ENCODE data around the gene HERC2.

HERC2 gene

DNA sequence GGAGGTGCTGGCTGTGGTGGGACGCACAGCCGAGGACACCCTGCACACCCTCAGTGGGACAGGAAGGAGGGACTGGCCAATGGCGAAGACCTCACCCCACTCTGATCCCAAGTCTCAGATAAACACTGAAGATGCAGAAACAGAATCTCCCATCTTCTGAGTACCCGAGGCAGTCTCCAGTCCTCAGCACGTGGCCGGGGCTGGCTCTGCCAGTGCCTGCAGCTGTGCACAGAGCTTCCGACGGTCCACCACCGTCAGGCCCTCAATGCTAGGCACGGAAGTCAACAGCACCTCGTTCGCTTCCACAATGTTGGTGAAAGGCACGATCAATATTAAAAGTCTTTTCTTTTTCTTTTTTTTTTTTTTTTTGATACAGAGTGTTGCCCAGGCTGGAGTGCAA lies 206.1 kb downstream of the HERC2 start:
- no peak for DNase-seq (ENCODE audit: low read depth in 3 of 3)

DNA sequence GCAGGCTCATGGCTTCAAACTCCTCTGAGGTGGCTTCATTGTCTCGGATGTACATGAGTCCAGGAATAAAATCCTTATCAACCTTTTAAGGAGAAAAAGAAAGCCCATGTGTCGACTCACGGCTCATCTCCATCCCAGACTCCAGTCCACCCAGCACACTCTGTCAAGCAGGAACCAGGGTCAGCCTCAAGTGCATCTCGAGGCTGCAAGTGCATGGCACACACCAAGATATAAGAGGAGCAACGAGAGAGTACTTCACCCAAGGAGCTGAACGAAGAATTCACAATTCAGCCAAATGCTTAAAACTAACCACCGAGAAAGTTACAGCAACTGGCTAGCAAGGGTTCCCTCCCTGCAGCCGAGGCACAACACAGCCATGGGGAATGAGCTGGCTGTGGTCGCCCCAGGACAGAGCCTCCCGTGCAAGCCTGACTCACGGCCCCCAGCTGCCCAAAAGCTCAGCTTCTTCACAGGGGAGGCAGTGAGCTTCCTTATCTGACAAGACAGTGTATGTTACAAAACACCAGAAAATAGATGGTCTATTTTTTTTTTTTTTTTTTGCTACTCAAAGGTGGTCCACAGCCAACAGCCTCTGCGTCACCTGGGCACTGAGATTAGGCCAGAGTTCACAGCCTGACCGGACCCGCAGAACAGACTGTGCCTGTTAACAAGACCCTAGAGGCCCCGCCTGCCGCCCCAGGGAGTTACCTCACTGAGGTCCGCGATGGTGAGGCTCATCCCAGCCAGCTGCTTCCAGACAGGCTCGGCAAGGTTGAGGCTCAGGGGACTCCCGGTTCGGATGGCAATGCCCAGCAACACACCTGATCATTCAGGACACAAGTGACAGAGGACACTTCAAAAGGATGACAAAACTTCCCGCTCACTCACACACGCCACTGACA lies 207.0 kb downstream of the HERC2 start:
- DNase-seq (ENCODE audit: low read depth in 3 of 3), result no peak

DNA sequence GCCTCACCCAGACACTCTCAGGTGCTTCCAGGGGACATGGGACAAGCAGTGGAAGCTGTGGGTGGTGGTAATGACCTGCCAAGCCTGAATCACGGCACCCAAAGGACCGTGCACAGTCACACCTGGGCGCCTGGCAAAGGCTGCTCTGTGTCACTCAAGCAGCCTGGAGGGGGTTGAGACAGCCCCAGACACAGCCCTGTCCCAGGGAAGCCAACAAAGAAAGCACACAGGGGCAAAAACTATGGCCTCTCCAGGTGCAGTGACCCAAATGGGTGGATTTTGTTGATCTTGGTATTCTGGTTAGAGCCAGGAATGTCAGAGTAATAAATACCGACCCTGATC lies 207.9 kb downstream of the HERC2 start:
- DNase-seq (ENCODE audit: low read depth in 3 of 3), result no peak

DNA sequence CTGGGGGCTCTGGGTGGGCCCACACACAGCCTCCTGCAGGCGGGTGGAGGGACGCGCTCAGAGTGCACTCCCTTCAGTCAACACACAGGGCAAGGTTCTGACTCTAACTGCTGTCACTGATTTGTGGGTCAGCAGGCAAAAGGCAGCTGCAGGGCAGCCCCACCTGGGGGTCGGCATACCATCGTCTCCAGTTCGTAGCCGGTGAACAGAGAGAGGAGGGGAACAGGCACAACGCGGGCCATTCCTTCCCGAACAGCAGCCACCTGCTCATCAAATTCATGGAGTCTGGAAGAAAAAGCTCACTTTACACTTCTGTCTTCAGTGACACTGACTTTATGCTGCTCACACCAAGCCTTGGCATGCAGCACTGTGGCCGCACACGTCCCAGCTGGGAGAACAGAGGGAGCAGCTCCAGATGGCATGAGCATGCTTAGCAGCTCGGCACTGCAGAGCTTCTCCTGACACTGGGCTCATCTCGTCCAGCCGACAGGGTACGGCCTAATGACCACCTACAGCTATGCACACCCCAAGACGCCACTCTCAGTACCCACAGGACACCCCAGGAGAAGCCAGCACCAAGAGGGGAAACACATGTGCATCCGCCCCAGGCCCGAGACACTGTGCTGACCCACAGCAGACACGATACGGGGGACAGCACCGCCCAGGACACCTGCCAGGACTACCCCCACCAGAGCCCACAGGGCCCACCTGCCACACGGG lies 208.4 kb downstream of the HERC2 start:
- DNase-seq (ENCODE audit: low read depth in 3 of 3), result no peak

DNA sequence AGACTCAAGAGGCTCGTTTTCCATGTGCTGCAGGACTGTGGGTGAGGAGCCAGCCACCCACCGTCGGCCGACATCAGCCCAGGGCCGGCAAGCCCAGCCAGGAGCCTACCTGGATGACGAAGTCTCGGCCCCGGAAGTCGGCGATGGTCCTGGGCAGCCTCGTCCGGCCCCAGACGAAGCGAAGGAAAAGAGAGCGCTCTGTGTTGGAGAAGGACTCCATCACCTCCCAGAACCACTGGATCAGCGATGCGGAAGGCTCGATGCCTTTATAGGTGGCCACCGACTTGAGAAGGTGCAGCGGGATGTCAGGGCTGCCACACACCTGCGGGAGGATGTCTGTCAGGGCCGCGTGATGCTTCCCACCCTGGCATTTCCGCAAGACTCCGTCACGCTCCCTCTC lies 209.0 kb downstream of the HERC2 start:
- DNase-seq (ENCODE audit: low read depth in 3 of 3), result no peak

DNA sequence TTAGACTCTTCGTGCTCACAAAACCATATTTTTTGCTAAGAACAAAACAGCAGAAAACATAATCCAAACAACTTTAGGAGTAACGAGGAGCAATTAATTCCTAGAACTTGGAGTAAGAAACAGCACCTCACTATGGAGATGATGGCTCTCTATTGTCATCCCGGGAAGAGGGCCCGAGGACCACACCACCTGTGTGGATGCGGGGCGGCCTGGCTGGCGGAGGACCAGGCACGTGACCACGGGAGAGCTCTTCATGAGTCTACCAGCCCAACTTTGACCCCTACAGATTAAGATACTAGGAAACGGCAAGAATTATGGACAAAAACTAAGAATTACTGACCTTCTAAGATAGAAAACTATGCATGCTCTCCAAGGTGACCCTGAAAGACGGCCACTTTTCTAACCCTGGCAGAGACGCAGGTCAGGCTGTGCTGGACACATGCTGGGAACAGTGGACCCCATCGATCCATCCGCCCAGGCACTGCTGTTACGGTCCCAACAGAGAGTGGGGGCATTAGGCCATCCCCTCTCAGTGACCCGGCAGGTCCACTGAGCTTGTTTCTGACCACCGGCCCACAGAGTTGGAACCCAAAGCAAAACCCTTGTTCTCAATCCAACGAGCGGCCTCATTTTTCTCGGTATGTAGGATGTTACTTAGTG lies 209.7 kb downstream of the HERC2 start:
- DNase-seq (ENCODE audit: low read depth in 3 of 3), result no peak

DNA sequence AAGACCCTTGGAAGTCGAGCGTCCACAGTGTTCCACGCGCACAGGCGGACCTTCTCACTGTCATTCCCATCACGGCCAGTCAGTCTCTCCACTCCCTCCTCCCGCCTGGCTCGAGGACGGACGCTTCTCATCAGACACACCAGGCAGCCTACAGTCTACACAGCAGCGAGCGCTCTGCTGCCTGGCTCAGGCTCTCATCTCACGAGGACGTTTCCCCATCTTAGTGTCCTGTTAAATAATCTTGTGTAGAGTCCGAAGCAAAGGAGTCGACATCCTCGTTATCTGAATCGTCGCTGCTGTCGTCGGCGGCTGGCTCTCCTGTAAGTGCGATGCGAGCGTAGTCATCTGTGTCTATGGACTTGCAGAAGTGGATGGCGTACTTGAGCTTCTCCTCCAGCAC lies 210.4 kb downstream of the HERC2 start:
- no peak for DNase-seq (ENCODE audit: low read depth in 3 of 3)

DNA sequence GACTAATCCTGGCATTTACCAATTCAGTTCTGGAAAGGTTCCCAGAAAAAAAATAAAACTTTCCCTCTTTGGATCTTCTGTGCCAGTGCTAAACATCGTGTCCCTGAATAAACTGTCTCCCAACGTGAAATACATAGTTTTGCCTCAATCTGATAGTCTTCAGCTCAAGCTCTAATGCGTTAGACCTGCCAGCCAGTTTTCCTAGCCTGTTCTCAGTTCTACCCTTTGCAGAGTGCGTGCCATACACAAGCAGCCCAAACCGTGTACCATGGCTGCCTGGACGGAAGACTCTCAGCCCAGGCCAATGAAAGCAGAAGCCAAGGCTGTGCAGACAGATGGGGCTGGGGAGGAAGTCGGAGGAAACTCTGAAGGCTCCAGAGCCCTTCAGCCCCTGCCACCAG lies 211.5 kb downstream of the HERC2 start:
- no peak for DNase-seq (ENCODE audit: low read depth in 3 of 3)

DNA sequence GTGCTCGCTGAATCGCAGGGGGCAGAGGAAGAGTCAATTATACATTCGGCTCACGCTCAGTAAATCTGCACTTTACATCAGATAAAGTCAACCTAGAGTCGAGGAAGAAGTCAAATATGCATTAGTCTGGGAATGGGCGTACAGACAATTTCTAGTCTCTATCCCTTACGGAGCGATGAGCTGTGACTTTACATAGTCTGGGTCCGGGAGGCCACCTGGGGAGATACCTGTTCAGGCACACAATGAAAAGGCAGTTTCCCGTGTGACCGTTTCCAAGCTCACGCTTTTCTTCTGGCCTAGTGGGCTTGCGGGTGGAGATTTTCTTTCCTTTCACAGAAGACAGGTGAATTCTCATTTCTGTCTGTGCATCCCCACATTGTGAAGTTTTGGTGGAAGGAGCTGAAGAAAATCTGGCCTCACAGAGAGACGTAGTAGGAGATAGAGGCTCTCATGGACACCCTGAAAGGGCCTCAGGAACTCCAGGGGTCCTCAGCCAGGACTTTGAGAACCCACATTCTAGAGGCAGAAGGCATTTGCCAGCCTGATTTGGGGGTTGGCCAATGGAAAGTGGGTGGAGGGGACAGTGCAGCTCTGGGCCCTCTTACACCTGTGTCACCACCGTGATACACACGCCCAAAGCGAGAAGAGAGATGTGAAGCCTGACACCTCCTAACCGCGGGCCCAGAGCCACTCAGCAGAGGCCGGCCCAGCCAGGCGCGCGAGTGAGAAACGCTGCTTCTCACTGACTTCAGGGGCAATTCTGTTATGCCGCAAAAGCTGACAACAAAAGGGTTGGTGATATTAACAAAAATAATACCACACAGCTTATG lies 212.1 kb downstream of the HERC2 start:
- no peak for DNase-seq (ENCODE audit: low read depth in 3 of 3)

DNA sequence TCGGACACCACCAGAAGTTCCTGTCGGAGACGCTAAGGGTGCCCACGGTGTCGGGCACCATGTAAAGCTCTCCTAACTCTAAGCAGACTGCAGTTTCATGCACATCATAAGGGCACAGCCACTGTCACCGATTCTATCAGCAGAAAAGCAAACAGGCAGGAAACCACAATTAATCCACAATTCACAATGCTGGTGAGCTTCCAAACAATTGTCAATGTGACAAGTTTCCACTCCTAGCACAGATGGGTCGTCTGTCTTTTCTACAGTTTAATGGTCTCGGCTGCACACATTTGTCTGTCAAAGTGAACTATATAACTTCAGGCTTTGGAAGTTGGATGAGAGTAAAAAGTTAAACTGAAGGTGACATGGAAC lies 214.1 kb downstream of the HERC2 start:
- DNase-seq (ENCODE audit: low read depth in 3 of 3), result no peak

DNA sequence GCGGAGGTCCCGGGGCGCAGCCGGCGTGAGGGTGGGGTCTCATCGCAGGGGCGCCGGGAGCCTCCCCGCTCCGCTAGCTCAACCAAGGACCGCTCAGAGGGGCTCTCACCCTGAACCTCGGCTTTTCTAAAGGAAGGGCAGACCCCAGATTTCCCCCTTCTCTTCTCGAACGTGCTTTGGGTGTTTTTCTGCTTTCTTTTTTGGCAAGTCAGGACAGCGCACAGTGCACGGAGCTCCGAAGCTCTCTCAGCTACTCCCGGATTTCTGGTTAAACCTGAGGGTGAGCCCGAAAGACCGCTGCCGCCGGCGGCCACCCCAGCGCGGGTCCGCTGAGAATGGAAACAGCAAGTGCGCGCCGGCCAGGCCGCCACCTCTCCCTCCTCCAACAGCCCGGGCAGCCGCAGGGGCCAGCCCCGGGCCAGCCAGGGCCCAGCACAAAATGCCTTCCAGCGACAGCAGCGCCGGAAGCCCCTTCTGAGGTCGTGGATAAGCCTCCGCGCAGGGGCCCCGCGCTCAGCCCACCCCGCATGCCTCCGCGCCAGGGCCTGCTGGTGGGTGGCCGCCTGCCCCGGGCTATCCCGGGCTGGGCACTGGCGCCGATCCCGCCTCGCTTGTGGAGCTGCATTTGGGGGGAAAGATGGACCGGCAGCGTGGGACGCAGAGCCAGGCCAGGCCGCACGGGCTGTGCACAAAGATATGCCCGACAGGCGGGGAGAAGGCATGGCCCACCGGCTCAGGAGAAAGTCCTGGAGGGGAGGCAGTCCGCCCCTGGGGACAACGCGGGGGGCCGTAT lies 214.7 kb downstream of the HERC2 start:
- no peak for DNase-seq (ENCODE audit: low read depth in 3 of 3)

DNA sequence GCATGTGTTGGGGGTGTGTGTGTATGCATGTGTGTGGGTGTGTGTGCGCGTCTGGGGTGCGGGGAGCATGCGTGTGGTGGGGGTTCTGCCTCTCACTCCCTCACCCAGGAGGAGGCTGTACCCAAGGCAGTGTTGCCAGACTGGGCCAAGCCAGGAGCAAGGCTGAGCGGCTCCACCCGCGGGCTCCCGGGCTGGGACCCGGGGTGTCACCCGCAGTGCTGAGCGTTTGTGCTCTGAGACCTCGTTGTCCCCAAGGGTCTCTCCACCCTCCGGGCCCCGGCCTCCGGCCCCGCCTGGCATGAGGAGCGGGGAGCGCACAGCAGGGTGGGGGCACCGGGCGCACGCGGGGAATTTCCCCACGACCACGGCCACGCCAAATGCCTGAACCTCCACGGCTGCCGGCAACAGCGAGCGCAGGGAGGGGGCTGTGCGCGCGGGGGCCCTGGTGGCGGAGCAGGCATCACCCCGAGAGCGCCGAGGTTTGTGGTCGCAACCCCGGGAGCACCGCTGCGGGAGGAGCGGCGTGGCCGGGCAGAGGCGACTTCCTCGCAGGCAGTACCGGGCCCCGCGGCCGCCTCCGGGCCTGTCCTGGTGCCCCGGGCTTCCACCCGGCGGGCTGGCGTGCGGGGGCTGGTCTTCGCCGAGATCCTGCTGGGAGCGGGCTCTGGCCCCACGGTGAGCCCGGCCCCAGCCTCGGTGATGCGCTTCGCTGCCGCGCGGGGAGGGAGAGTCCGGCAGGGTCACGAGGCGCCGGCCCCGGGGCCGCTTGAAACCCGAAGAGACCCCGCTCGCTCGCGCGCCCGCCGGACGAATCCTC lies 215.5 kb downstream of the HERC2 start:
- DNase-seq (ENCODE audit: low read depth in 3 of 3), result no peak

DNA sequence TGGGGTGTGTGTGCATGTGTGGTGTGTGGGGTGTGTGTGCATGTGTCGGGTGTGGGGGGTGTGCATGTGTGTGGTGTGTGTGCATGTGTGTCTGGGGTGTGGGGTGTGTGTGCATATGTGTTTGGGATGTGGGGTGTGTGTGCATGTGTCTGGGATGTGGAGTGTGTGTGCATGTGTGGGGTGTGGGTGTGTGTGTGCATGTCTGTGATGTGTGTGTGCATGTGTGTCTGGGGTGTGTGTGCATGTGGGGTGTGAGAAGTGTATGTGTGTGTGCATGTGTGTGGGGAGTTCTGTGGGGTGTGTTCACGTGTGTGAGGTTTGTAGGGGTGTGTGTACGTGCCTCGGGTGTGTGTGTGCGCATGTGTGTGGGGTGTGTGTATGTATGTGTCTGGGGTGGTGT lies 216.2 kb downstream of the HERC2 start:
- no peak for DNase-seq (ENCODE audit: low read depth in 3 of 3)

DNA sequence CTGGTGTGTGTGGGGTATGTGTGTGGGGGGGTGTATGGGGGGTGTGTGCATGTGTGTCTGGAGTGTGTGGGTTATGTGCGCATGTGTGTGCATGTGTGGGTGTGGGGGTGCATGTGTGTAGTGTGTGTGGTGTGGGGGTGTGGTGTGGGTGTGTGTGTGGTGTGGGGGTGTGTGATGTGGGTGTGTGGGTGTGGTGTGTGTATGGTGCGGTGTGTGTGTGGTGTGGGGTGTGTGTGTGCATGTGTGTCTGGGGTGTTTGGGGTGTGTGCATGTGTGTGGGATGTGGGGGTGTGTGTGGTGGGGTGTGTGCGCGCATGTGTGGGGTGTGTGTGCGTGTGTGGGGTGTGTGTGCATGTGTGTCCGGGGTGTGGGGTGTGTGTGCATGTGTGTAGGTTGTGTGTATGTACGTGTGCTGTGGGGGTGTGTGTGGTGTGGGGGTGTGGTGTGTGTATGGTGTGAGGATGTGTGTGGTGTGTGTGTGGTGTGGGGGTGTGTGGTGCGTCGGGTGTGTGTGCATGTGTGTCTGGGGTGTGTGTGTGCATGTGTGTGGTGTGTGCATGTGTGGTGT lies 216.7 kb downstream of the HERC2 start:
- DNase-seq (ENCODE audit: low read depth in 3 of 3), result no peak

DNA sequence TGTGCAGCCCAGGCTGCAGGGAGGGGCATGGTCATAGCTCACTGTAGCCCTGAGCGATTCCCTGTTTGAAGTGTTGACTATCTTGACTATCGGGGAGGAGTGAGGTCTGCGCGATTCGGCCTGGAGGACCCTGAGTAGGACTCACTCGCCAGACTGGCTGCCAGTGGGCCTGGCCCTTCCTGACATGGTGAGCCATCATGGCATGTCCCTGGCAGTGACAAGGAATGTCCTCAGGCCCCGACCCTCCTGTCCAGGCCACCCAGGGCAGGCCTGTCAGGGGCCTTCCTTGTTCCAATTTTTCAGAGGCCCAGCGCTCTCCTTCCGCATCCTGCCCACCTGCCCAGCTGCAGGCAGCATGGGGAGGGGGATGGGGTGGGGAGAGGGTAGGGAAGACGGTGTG lies 217.7 kb downstream of the HERC2 start:
- DNase-seq (ENCODE audit: low read depth in 3 of 3), result no peak

DNA sequence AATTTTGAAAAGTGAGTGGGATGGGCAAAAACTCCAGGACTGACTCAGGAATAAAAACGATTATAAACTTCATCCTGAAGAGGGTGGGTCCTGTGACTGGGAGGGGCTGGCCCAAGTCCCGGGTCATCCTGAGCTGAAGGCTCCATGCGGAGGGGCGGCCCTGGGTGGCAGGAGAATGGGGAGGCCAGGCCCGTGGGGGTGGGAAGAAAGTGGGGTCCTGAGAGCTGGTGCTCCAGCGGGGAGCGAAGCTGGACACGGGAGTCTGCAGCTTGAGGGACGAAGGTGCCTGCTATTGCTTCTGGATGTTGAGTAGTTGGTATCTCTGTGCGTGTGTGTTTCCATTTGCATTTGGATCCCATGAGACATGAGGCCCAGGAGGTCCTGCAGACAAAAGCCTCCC lies 218.1 kb downstream of the HERC2 start:
- no peak for DNase-seq (ENCODE audit: low read depth in 3 of 3)

DNA sequence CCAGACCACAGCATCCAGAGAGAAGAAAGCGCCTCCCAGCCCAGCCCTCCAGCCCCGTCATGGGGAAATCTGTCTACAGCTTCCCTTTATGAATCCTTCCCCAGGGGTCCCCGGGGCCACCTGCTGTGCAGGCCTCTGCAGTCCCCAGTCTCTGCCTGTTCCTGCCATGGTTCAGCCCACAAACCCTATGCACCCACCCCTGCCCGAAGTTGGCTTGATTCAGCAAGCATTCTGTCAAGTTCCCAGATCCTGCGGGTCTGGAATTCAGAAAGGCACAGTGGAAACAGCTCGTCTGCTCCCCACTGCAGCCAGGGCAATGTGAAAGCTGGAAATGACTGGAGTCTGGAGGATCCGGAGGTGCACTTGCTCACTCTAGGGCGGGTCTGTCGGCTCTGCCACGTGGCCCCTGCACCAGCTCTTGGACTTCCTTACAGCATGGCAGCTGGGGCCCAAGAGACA lies 220.0 kb downstream of the HERC2 start:
- no peak for DNase-seq (ENCODE audit: low read depth in 3 of 3)

DNA sequence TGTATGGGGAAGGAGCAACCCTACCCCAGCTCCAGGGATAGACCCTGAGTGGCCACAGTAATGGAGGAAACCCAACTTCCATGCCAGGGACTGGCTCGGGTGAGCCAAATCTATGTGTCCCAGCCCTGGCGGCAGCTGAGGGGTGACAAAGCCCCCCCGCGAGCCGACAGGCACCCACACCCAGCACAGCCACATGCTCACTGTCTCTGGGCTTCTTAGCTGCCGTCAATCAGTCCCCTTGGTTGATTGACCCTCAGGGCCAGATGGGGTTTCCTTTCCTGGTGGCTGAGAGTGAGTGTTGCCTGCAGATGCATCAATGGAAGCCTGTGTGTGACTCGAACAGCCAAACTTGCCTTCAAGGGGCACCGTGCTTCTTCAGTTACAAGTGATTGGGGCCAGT lies 220.8 kb downstream of the HERC2 start:
- DNase-seq (ENCODE audit: low read depth in 3 of 3), result no peak

DNA sequence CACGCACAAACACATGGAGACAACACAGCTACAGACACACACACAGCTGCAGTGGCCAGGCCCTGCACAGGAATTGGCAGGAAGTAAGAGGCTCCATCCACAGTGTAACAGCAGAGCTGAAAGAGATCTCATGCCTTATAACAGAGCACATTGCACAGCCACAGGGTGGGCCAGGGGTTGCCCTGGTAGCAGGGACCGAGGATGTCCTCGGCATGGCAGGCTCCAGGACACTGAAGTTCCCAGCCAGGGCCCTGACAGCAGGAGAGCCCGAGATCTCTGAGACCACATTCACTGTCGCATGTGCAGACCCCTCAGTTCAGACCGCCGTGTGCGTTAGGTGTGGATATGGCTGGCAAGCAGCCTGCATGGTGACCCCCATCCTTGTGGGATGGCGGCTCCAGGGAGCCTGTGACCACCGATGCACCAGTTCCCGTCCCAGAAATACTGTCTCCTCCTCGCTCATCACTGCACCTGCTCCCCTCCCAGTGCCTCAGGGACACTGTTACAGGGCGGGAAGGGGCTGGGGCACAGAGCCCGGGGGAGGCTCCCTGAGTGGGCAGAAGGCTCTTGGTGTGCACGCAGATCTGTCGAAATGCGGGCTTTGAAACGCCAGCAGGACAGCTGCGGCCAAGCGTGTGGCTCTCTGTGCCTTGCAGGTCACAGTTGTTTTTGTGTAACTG lies 221.3 kb downstream of the HERC2 start:
- no peak for DNase-seq (ENCODE audit: low read depth in 3 of 3)

Data from stimulated activated CD4-positive, alpha-beta T cell treated with anti-CD3 and anti-CD28 coated beads, TNF-alpha, amount 100 ng/mL, for 48 hours (primary cell).